Stimulated activated CD8-positive, alpha-beta memory T cell treated with anti-CD3 and anti-CD28 coated beads, Interleukin-2, amount 100 ng/mL, for 1 hour (primary cell): ENCODE measurements around the gene RNF146.
A peak's percentile ranks its signal among the peaks of the same experiment; 100 is the strongest.
"Not testable (repeated sequence)": the region's sequence is repeated elsewhere in the genome, so short reads cannot be mapped to it uniquely, and the experiment has no call there.

Experiments used
- DNase-seq, 2 donors: peaks; one replicate each; pipeline ENCODE4 v3.0.0-alpha.2; 2020; ENCODE audit warnings: low read depth in 2 of 2

The RNF146 gene

GRCh38 chr6:127282184-127282583, 15.5 kb downstream of the RNF146 start:
- DNase-seq: no peak

GRCh38 chr6:127288705-127289104, 22.0 kb downstream of the RNF146 start:
- DNase-seq: no peak

DNA sequence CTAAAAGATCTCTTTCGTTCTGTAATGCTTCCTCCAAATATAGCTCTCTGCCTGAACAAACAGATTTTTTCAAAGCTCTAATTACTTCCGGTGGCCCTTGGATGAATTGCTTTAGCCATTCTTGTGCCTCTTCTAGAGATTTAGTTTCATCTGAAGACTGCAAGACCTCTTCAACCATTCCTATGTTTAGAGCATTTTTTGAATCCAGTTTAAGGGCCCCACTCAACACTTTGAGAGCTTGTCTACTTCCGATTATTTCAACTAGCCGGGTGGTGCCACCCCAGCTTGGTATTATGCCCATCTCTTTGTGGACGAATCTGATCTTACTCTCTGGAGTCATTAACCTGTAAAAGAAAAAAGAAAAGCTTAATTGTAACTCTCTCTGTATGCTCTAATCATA, 23.3 kb downstream of the RNF146 start:
- DNase-seq: no peak

DNA sequence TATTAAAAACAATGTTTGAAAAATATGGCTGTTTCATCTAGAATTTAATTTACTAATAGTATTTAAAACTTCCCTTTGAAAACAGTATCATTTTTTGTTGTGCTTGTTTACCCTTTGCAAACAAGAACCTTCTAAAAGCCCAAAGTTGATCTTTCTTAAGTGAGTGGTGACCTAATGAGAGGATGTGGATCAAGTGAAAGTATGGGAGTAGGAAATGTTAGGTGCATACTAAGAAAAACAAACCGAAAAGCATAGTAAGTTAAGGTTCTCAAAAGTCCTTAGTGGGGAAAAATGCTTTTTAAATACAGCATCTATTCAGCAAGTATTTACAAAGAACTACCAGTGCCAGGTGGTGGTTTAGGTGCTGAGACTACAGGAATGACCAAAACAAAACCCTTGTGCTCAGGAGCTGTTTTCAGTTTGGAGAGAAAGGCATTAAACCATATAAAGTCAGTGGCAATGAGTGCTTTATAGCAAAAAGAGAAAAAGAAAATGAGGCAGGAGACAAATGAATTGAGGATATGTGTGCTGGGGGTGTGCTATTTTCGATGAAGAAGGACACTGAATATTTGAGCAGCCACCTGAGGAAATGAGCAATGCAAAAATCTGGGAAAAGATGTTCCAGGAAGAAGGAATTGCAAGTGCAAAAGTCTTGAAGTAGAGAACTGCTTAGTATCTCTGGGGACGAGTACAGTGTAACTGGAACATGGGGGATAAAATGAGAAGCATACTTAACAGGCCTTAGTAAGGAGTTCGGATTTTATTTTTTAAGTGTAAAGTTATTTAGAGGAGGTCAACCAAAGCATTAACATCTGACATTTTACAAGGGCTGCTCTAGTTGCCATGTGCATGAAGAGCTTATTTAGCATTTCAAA, 24.0 kb downstream of the RNF146 start:
- DNase-seq: no peak

DNA sequence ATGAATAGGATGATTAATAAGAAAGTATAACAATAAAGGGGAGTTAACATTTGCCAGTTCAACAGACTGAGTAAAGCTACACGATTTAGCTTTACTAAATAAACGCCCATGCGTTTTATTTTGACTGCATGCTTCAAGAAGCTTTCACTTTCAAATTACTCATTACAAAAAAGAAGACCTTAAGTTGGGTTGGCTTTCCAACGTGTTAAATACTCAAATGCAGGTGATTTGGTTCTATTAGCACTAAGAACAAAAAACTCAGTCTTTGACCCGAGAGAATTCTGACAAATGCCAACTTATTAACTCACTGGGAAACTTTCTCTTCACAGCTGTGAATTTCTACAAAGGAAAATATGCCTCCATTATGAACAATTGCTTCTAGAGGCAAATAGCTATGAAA, 24.8 kb downstream of the RNF146 start:
- DNase-seq: no peak

- DNase-seq: no peak
Observed at GRCh38 chr6:127297502-127298070, 30.9 kb downstream of the RNF146 start.

- no peak for DNase-seq
Observed at GRCh38 chr6:127298475-127298874, 31.8 kb downstream of the RNF146 start.

- no peak for DNase-seq
Observed at GRCh38 chr6:127299522-127300240, 33.0 kb downstream of the RNF146 start.

DNA sequence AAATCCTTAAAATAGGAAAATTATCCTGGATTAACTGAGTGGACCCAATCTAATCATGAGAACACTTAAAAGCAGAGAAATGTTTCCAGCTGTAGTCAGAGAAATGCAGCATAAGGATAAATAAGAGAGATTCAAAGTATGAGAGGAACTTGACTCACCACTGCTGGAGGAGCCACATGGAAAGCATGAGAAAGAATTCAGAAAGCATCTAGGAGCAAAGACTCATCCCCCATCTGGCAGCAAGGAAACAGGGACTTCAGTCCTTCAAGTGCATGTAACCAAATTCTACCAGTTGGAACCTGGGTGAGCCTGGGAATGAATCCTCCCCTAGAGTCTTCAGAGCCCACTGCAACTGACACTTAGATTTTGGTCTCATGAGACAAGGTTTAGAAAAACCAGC, 33.7 kb downstream of the RNF146 start:
- no peak for DNase-seq

DNA sequence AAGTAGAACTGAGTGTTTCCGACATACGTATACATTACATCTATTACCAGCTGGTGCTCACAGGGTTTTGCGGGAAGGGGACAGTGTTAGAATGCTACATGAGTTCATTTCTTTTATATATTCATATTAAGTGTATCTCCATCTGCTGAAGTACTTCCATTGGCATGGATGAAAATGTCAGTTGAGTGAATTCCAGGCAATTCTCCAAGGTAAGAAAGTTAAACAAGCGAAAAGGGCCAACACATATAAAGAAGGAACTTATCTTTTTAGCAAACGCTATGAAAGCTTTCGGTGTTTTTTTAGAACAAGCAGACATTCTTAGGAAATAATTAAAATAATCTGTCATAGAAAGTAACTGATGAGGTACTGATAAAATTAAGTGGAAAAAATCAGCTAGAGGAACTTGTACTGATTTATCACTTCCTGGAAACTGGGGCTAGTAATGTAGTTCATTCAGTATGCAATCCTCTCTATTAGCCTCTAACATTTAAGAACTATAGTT, 34.6 kb downstream of the RNF146 start:
- no peak for DNase-seq

DNA sequence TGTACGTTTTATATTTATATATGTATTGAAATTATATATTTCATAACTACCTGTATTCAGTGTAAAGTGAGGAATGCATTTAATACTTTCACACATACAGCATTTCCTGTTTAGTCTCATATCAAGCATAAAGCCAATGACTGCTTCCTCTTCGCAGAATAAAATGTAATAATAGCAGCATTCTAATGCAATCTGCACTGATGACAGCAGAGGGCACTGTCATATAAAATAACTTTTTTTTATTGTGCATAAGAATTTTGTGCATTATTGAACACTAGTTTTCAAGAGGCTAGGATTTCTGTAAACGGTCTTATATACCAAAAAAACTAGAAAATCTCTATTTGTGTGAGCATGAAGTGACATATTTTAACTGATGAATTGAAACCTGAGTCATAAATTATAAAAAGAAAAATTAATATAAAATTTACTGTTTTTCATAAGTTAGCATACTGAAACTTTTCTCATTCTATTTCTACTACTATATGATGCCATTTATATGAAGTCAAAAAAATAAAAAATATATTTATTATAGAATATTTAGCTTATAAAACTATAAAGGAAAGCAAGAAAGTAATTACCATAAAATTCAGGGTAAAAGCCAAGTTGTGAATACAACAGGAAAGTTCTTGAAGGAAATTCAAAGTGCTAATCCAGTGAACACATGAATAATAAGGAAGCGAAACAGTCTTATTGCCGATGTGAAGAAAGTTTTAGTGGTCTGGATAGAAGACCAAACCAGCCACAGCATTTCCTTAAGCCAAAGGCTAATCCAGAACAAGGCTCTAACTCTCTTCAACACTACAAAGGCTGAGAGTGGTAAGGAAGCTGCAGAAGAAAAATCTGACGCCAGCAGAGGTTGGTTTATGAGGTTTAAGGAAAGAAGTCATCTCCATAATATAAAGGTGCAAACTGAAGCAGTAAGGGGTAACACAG, 36.3 kb downstream of the RNF146 start:
- DNase-seq: peak in 1 of 2 donors; percentile 11

DNA sequence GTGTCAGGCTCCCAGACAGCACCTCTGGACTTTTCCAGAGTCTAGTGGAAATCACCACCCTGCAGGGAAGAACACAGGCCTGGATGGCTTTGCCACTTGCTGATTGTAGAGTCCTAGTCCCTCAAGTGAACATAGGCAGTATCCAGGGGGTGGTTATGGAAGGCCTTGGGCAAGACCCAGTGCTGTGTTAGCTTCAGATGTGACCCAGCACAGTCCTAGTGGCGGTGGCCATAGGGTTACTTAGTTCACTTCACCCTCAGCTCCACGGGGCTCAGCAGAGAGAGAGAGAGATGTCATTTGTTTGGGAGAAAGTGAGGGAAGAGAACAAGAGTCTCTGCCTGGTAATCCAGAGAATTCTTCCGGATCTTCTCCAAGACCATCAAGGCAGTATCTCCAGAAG, 37.3 kb downstream of the RNF146 start:
- no peak for DNase-seq

- DNase-seq: no peak
Observed at GRCh38 chr6:127305741-127306140, 39.1 kb downstream of the RNF146 start.

DNA sequence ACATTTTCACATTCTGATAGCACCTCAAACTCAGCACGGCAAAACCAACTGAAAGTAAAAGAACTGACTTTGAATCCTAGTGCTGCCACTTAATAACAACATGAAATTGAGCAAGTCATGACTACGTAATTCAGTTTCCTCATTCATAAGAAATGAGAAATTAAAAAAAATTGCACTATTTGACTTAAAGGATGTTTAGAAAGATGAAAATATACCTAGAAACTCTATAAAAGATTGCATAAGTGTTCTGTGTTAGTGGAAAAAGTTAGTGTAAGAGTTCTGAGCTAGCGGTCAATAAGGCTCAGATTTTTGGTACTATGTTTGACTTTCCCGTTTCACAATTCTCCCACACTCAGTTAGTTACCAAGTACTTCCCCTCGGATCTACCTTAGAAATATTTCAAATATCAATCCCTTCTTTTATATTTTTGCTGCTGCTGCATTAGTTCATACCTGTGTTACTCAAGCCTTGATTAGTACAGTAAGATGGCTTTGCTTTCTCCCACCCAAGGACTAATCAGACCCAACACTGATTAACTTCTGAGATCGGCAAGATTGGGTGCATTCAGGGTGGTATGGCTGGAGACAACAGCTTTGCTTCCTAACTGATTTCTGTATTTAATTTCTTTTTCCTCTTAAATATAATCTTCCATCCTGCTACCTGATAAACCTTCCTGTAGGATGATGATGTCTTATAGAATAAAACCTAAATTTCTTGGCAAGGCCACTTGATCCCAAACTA, 50.9 kb downstream of the RNF146 start:
- no peak for DNase-seq

- DNase-seq: no peak
Observed at GRCh38 chr6:127319686-127320085, 53.0 kb downstream of the RNF146 start.

GRCh38 chr6:127328043-127328609, 61.5 kb downstream of the RNF146 start:
- no peak for DNase-seq

GRCh38 chr6:127331256-127331655, 64.6 kb downstream of the RNF146 start:
- not testable (repeated sequence) for DNase-seq

- no peak for DNase-seq
Observed at GRCh38 chr6:127332383-127332961, 65.8 kb downstream of the RNF146 start.
